Vagina (tissue), 2 donors: Measurements from ENCODE around the gene TDRD3.

Source experiments
- CTCF ChIP-seq, 3 experiments: fragments of 450-650 bp in 2 of 3; fragments of 200-600 bp in 1 of 3; sonication (generic) in 1 of 3; IDR thresholded peaks; one replicate each; pipeline ENCODE4 v1.5.1; 2017 to 2019; ENCODE audit warnings: antibody characterized with exemption in 3 of 3, mild to moderate bottlenecking in 2 of 3, moderate library complexity in 2 of 3
- POLR2AphosphoS5 ChIP-seq, 2 donors: sonication (generic); formaldehyde crosslinking; IDR thresholded peaks; one replicate each; pipeline ENCODE4 v1.9.0; 2017; ENCODE audit warnings: antibody characterized with exemption in 2 of 2, mild to moderate bottlenecking in 2 of 2, low read depth in 1 of 2; ENCODE audit not compliant: insufficient read depth in 1 of 2

- TF ChIP-seq POLR2AphosphoS5 (IDR thresholded peaks at IDR 0.05; ENCODE audit: insufficient read depth in 1 of 2, low read depth in 1 of 2) (no peak), CTCF (IDR thresholded peaks at IDR 0.05) (no peak)
Observed at GRCh38 chr13:60509601-60510386, 112.8 kb downstream of the TDRD3 start.
